ENCODE results near the gene PROSER3. TPM values are rescaled to one million over a fixed set of nuclear protein-coding genes. Genes with fewer than 3 reads are reported as not detected.

The PROSER3 gene
- total and polyA plus RNA-seq, 2 donors (not counting 1 experiment from before 2014, with no cell fraction given), result 3.8 to 8.1 TPM

- H3K9ac ChIP-seq (ENCODE audit: insufficient read depth, low read length), result peak overlapping the region; percentile 94
- no peaks in the 10 kb centered on the region for H4K20me1 ChIP-seq (ENCODE audit: control insufficient read depth, extremely low read depth, insufficient read depth, low read length)
- peaks cover 24% of the 10 kb centered on the region for H3K79me2 ChIP-seq (ENCODE audit: control insufficient read depth, insufficient read depth, low read length)
- H3K4me2 ChIP-seq (ENCODE audit: extremely low read depth, insufficient read depth, low read length), result no peak overlapping the region
- peaks cover 23% of the 10 kb centered on the region for H3K36me3 ChIP-seq (ENCODE audit: control insufficient read depth, insufficient read depth, low read length)
- no peak for TF ChIP-seq EZH2 (IDR thresholded peaks at IDR 0.05; ENCODE audit: low read length, missing control alignments)
- H3K27ac ChIP-seq (ENCODE audit: insufficient read depth, low read length), result peak overlapping the region; percentile 99
- H3K27me3 ChIP-seq (ENCODE audit: control insufficient read depth, insufficient read depth, low read length), result no peaks in the 10 kb centered on the region
- peak in 1 of 2 donors; percentile 24 for DNase-seq (ENCODE audit: low read depth in 2 of 2)
- peak overlapping the region in 2 of 4 experiments; percentile 49 to 83 for H3K4me3 ChIP-seq (replicated peaks in 1 of 4; ENCODE audit: control extremely low read depth in 1 of 4, insufficient read depth in 1 of 4, low read depth in 3 of 4, low read length in 4 of 4)
- no peaks in the 10 kb centered on the region for H3K9me3 ChIP-seq (ENCODE audit: control insufficient read depth, insufficient read depth, low read depth, low read length)
- H3K4me1 ChIP-seq (ENCODE audit: control insufficient read depth, extremely low read depth, insufficient read depth, low read length), result peaks cover 17% of the 10 kb centered on the region
- H2AFZ ChIP-seq (ENCODE audit: low read length), result no peak overlapping the region
These were observed 3.4 kb upstream of the PROSER3 start for GRCh38 chr19:35754370-35755130.

GRCh38 chr19:35755131-35755549 is 2.8 kb upstream of the PROSER3 start:
- Histone ChIP-seq H3K27ac (ENCODE audit: insufficient read depth, low read length) (peak overlapping the region; percentile 99), H3K27me3 (ENCODE audit: control insufficient read depth, insufficient read depth, low read length) (no peaks in the 10 kb centered on the region), H3K79me2 (ENCODE audit: control insufficient read depth, insufficient read depth, low read length) (peaks cover 24% of the 10 kb centered on the region), H3K4me2 (ENCODE audit: extremely low read depth, insufficient read depth, low read length) (peak overlapping the region; percentile 85), H3K36me3 (ENCODE audit: control insufficient read depth, insufficient read depth, low read length) (peaks cover 26% of the 10 kb centered on the region), H3K4me3 (replicated peaks in 1 of 4; ENCODE audit: control extremely low read depth in 1 of 4, insufficient read depth in 1 of 4, low read depth in 3 of 4, low read length in 4 of 4) (peak overlapping the region; percentile 25 to 83 (median 38)), H2AFZ (ENCODE audit: low read length) (no peak overlapping the region), H3K9me3 (ENCODE audit: control insufficient read depth, insufficient read depth, low read depth, low read length) (no peaks in the 10 kb centered on the region), H4K20me1 (ENCODE audit: control insufficient read depth, extremely low read depth, insufficient read depth, low read length) (no peaks in the 10 kb centered on the region), H3K4me1 (ENCODE audit: control insufficient read depth, extremely low read depth, insufficient read depth, low read length) (peaks cover 17% of the 10 kb centered on the region), H3K9ac (ENCODE audit: insufficient read depth, low read length) (peak overlapping the region; percentile 94)
- TF ChIP-seq, protein P1, sequence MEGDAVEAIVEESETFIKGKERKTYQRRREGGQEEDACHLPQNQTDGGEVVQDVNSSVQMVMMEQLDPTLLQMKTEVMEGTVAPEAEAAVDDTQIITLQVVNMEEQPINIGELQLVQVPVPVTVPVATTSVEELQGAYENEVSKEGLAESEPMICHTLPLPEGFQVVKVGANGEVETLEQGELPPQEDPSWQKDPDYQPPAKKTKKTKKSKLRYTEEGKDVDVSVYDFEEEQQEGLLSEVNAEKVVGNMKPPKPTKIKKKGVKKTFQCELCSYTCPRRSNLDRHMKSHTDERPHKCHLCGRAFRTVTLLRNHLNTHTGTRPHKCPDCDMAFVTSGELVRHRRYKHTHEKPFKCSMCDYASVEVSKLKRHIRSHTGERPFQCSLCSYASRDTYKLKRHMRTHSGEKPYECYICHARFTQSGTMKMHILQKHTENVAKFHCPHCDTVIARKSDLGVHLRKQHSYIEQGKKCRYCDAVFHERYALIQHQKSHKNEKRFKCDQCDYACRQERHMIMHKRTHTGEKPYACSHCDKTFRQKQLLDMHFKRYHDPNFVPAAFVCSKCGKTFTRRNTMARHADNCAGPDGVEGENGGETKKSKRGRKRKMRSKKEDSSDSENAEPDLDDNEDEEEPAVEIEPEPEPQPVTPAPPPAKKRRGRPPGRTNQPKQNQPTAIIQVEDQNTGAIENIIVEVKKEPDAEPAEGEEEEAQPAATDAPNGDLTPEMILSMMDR (conservative IDR thresholded peaks at IDR 0.05 in 1 of 2, IDR thresholded peaks at IDR 0.05 in 1 of 2; ENCODE audit: low read depth in 1 of 2, low read length in 2 of 2), result no peak
- no peak for TF ChIP-seq EZH2 (IDR thresholded peaks at IDR 0.05; ENCODE audit: low read length, missing control alignments)
- no peak for DNase-seq (ENCODE audit: low read depth in 2 of 2)

DNA sequence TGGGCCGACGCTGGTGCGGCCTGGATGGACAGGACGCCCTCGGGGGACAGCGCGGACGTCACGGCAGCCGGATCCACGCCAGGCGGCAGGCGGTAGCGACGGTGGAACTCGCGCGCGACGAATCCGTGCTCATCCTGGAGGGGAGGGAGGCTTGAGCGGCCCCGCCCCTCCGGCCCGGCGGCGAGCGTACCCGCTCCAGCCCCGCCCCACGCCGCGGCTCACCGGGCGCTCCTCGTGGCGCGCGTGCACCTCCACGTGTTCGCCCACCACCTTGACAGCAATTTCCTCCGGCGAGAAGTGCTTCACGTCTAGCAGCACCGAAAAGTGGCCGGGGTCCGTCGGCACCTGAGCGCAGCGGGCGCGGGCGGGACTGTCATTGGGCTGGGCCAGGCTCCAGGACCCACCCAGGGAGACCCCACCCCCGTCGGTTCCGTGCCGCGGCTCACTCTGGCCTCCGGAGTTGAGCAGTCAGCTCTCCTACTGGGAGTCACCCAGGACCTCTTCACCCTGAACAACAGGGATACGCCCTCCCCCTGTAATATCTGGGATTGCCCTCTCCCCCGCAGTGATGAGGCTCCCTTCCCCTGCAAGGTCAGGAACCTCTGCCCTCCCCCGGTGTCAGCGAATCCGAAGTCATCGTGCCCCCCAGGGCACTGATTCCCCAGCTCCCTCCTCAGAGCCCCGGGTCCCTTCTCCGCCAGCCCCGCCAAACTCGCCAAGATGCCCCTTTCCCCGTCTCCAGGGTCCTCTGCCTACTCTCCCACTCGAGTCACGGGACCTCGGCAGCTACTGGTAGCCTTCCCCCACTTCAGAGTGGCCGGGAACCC is 2.2 kb upstream of the PROSER3 start:
- H3K27me3 ChIP-seq (ENCODE audit: control insufficient read depth, insufficient read depth, low read length), result no peaks in the 10 kb centered on the region
- H3K4me1 ChIP-seq (ENCODE audit: control insufficient read depth, extremely low read depth, insufficient read depth, low read length), result peaks cover 17% of the 10 kb centered on the region
- H3K36me3 ChIP-seq (ENCODE audit: control insufficient read depth, insufficient read depth, low read length), result peaks cover 27% of the 10 kb centered on the region
- peak overlapping the region; percentile 94 for H3K9ac ChIP-seq (ENCODE audit: insufficient read depth, low read length)
- H3K4me2 ChIP-seq (ENCODE audit: extremely low read depth, insufficient read depth, low read length), result peak overlapping the region; percentile 91
- TF ChIP-seq EZH2 (IDR thresholded peaks at IDR 0.05; ENCODE audit: low read length, missing control alignments), result no peak
- TF ChIP-seq, protein P1 (conservative IDR thresholded peaks at IDR 0.05 in 1 of 2, IDR thresholded peaks at IDR 0.05 in 1 of 2; ENCODE audit: low read depth in 1 of 2, low read length in 2 of 2), result no peak
- H3K27ac ChIP-seq (ENCODE audit: insufficient read depth, low read length), result peak overlapping the region; percentile 99
- no peak overlapping the region for H2AFZ ChIP-seq (ENCODE audit: low read length)
- peak in 1 of 2 donors; percentile 86 for DNase-seq (ENCODE audit: low read depth in 2 of 2)
- H3K4me3 ChIP-seq (replicated peaks in 1 of 4; ENCODE audit: control extremely low read depth in 1 of 4, insufficient read depth in 1 of 4, low read depth in 3 of 4, low read length in 4 of 4), result peak overlapping the region; percentile 69 to 87 (median 78)
- peaks cover 22% of the 10 kb centered on the region for H3K79me2 ChIP-seq (ENCODE audit: control insufficient read depth, insufficient read depth, low read length)
- H4K20me1 ChIP-seq (ENCODE audit: control insufficient read depth, extremely low read depth, insufficient read depth, low read length), result no peaks in the 10 kb centered on the region
- no peaks in the 10 kb centered on the region for H3K9me3 ChIP-seq (ENCODE audit: control insufficient read depth, insufficient read depth, low read depth, low read length)
